GM18499 (cell line): ENCODE measurements around the gene APCDD1.

ENCODE experiments used
- ATAC-seq: cut with Tn5 transposase; IDR thresholded peaks from one replicate; pipeline ENCODE4 v1.9.1; 2021; ENCODE audit warnings: moderate number of reproducible peaks; ENCODE audit not compliant: insufficient read depth, unreplicated experiment

APCDD1 gene

DNA sequence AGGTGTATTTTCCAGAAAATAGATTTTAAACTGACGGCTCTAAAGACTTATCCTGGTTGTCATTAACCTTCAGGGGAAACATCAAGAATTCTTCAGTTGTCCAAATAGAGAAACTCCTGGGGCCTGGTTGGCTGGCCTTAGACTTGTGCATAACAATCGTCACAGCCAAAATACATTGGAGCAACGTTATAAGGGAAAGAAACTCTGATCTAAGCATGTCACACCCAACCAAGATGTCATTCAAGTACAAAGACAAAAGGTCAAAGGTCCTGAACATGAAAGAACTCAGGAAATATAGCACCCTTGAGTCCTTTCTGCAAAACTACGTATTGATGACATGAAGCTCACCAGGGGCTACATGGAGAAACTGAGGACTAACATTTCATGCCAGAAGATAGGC, 23.8 kb upstream of the APCDD1 start:
- ATAC-seq: no peak

DNA sequence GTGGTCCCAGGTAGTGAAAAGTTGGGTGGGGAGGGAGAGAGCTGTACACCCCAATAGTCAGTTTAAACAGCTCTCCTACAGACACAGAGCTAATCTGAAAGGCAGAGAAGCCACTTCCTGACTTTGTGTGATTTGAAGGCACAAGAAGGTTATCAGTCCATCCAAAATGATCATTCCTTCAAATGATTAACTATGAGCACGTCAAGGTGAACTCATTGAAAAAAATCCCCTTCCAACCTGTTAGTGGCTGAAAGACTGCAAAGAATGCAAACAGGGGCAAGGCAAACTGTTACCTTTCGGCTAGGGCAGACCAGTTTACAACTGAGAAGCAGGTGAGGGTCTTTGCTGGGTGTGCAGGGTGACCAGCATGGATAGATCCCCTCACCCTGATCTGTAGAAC, 22.8 kb upstream of the APCDD1 start:
- no peak for ATAC-seq

- ATAC-seq: no peak
Measured at GRCh38 chr18:10432781-10433180, 21.7 kb upstream of the APCDD1 start.

GRCh38 chr18:10436160-10436559, 18.3 kb upstream of the APCDD1 start:
- no peak for ATAC-seq

DNA sequence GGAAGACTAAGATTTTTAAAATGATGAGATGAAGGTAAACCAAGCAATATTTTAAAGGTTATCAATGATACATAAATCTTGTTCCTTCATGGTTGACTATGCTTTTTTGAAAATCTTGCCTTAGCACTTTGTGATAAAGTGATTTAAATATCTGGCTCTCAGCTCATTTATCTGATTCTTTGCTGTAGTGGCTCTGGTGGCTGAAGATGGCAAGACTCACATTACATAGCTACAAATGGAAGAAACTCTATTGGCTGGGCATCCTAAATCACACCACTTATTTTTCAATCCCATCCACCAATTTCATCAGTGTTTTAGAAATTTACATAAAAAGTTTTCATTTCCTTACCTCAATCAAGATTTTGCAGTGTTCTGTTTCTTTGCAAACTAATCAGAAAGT, 16.6 kb upstream of the APCDD1 start:
- no peak for ATAC-seq

DNA sequence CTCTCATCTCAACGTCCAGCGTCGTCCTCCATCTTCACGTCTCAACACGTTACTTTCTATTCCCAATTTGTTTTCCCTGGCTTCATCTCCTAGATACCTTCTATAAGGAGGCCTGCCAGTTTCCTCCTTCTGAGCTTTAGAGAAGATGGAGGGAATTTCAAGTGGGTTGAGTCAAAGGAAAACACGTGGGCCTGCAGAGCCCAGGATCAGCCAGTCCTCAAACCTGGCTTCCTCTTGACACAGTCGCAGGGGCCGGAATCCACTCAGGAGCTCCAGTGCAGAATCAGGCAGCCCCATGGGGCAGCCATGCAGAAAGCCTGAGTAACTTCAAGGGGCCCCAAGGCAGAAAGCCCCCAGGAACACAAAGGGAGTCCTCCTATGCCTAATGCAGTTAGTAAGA, 14.5 kb upstream of the APCDD1 start:
- no peak for ATAC-seq

DNA sequence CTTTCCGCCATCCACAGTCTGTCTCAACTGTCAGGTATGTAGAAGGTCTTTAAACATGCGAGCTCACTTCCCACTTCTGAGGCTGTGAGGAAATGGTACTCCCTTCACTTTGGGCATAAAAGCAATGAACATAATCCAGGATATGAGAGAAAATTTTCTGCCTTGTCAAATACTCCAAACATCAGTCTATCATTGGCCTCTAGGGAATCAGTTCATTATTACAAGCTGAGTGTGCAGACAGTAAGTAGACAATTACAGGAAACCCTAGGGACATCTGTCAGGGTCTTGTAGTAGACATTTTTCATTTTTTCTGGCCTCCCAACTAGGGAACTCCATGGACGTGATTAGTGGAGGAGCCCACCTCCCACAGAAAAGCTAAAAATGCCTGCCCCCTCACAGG, 13.6 kb upstream of the APCDD1 start:
- ATAC-seq: no peak

DNA sequence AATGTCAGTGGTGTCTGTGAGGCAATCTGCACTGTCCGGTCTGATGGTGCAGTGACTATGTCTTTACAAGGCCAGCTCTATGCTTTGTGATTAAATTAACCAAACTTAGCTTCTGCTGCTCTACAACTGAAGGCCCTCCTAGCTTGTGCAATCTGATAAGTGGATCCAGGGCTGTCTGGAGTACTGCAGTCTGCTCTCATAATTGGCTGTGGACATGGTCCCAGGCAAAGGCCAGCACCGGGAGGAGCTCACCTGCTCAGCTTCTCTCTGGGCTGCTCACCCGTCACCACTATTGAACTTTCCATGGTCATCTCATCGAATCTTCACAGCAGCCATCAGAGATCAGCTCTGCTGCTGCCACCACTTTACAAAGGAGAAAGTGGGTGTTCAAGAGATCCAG, 13.0 kb upstream of the APCDD1 start:
- no peak for ATAC-seq

- ATAC-seq: no peak
Measured at GRCh38 chr18:10442551-10442971, 11.9 kb upstream of the APCDD1 start.

GRCh38 chr18:10443001-10443400, 11.4 kb upstream of the APCDD1 start:
- ATAC-seq: no peak

GRCh38 chr18:10444314-10445006, 10.0 kb upstream of the APCDD1 start:
- ATAC-seq: no peak

DNA sequence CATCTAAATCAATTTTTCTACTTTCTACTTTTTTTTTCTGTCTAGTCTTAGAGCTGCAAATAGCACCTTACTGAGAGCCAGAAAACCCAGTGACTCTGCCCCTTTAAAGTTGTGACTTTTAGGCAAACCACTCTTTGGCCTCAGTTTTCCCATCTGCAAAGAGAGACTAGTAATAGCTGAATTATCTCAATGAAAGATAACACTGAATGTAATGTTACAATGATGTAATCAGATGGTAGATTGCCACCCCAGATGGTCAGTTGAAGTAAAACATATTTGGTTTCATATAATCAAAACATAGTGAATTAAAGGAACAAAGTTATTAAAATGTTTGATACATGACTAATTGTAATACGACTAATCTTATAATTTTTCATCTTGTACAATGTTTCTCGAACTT, 5.0 kb upstream of the APCDD1 start:
- no peak for ATAC-seq

- no peak for ATAC-seq
Measured at GRCh38 chr18:10450986-10451385, 3.4 kb upstream of the APCDD1 start.

DNA sequence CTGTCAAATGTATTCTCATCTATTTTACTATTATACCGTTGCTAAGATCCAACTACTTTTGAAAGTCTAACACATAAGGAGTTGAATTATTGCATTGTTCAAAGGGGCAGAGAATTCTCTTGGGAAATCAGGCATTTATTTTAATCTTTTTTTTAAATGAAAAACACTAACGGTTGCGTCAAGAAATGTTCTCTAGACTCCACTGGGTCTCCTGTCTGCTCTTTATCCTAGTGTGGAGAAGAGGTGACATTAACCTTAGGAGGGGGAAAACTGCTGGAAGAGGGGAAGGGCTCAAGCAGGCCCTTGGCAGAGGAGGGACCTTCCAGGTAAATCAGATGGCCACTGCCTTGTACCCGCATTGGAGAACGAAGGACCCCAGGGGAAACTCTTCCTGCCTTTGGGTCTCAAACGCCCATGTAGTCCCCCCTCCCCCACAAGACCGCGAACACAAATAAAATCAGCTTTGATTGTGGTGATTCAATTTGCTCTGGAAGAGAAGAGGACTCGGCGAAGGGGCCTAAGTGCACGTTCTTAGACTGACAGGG, 1.1 kb upstream of the APCDD1 start:
- no peak for ATAC-seq

DNA sequence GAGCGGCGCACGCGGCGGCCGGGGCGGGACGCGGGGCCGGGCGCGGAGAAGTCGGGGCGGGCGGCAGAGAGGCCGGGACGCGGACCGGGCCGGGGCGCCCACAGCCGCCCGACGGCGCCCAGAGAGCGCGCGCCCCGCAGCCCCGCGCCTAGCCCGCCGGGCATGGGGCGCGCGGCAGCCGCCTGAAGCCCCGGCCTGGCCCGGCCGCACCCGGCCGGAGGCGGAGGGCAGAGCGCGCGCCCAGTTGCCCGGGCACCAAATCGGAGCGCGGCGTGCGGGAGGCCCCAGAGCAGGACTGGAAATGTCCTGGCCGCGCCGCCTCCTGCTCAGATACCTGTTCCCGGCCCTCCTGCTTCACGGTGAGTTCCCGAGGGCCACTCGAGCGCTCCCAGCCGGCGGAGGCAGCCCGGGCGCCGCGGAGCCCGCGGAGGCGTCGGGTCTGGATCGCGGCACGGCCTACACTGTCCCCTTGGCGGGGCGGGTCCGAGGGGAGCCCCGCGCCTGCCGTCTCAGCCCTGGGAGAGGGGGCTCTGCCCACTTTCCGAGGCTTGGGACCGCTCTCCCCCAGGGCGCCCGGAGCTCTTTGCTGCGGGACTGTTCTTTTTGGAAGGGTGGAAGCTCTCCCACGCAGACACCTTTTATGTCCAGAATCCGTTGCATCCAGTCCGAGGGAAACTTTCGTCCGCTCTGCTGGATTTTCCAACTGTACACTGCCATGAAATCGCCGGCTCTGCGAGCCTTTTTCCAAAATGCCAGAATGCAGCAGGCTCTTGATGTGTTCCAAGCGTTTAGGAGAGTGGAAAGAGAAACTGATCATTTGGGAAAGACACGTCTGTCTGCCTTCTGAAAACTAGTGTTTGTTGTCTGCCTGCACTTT, 484 bp downstream of the APCDD1 start:
- no peak for ATAC-seq

GRCh38 chr18:10455726-10456453, 1.5 kb downstream of the APCDD1 start:
- ATAC-seq: no peak

DNA sequence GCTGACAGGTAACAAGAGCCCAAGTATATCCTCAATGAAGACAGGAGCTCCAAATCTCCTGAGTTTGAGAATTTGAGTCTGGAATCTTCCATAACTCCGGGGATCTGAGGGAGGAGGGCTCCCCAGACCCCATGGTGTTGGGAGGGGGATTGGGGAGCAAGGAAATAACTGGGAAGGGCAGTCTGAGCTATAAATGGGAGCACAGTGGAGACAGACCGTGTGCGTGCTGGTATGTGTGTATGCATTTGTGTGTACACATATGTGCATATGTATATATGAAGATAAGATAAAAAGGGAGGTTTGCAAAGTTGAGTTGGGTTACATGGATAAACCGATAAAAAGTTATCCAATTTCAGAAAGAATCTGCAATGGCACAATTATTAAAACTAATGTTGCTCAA, 2.3 kb downstream of the APCDD1 start:
- ATAC-seq: no peak

DNA sequence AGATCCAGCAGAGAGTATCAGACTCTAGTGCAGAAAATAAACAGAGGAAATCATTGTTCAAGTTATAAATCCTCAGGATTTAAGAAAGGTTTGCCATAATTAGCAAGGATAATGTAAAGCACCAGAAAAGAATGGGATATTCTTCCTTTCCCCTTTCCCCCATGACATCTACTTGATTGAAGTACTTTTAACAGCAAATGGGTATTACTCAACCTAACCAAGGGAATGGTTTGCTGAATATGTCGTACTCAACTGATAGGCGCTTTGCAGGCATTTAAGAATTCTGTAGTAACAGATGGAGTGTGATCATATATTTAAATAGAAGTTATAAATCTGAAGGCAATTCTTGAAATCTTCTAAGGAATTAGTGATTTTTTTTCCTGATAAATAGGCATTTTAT, 2.7 kb downstream of the APCDD1 start:
- ATAC-seq: no peak

DNA sequence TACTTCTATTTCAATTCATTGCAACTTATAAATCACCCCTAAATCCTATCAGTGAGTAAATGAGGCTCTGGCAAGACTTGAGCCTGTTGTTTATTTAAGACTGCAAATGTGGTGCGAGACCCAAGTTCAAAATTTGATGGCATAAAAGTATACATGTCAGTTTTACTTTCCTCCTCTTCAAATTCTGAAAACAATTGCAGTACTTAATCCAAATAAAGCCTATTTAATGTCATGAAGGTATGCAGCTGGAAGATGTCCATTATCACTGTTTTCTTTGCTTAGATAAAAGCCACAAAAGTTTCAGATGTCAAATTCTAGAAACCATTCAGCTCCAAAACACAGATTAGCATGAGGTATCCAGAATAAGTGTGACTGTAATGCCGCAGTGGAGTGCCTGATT, 3.3 kb downstream of the APCDD1 start:
- no peak for ATAC-seq

- no peak for ATAC-seq
Measured at GRCh38 chr18:10458691-10459090, 4.3 kb downstream of the APCDD1 start.

DNA sequence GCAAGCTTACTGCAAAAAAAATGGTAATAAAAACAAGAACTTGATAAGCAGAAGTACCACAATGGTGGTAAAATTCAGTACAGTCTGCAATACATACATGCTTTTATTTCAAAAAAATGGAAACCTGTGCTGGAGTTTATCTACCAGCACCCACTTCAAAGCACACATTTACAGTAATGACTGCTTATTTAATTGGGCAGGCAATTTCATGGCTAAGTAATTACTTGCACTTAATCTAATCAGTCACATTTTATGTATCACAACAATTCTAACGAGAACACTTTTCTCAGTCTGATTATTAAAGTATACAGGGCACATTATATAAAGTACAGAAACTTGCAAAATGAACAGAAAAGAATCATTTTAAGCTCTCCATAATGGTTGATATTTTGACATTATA, 5.2 kb downstream of the APCDD1 start:
- no peak for ATAC-seq
